Regular cardiac myocyte (primary cell): ENCODE data around the gene ACADM. TPM values are rescaled to one million over a fixed set of nuclear protein-coding genes. Genes with fewer than 3 reads are reported as not detected.

Experiments
- total RNA-seq: library from RNA; depleted of rRNA; stranded (reverse); fragments of >200 nt; gene quantifications from 2 replicates; pipeline ENCODE4 v1.2.3, GENCODE V29; 2014

ACADM gene
- total RNA-seq = 19.2 and 39.5 TPM in 2 replicates

DNA sequence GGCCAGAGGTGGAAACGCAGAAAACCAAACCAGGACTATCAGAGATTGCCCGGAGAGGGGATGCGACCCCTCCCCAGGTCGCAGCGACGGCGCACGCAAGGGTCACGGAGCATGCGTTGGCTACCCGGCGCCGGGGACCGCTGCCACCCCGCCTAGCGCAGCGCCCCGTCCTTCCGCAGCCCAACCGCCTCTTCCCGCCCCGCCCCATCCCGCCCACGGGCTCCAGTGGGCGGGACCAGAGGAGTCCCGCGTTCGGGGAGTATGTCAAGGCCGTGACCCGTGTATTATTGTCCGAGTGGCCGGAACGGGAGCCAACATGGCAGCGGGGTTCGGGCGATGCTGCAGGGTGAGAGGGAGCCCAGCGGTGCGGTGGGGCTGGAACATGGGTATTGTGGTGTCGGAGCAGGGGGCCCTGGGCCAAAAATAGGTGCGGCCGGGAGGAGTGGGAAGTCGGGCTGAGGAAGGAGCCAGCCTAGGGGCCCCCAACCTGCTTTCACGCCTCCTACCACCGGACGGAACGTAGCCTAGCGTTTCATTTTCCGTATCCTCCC lies at the start of gene ACADM:
TSS of gene ACADM (plus strand) at position 238 of the 551 bp plus-strand sequence. CDS start at position 317, 79 bp downstream.

DNA sequence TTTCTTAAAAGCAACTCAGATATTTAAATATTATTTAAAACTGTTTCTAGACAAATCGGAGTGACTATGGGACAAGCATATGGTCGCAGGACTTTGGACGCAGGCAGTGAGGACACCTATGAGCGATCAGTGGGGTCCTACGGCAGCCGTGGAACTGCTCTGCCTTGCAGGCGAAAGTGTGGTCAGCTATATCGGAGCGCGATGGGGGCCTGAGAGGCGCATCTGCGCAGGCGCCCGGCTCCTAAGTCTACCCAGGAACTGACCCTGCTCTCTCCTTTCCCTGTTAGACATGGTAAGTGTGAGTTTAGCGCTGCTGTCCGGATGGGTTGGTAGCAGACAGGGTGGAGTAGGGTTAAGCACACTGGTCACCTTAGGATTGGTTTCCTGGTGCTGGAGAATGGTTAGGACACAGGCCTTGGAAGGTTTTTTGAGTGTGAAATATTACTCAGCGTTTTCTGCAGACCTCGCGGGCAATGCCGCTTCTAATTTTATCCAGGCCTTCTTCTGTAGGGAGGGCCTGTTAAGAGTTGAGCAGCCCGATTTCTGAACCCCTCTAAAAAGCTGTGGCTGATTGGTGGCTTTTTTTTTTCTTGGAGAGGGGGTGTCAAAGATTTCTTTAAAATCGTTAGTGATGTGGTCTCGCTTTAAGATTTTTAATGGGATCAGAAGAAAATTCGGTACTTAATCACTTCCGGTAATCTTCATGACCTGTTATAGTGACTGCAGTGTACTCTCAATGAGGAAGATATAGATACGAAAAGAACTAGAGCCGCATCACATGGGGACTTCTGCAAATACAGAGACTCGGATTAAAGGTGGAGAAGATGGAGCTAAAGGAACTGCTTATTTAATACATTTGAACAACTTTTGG lies 61.7 kb downstream of the ACADM start, which contains the start of gene RABGGTB:
TSS of gene RABGGTB (plus strand) at position 274 of the 871 bp plus-strand sequence. CDS start at position 290, 16 bp downstream.

GRCh38 chr1:75796376-75797272 lies 72.1 kb downstream of the ACADM start, which contains the start of gene MSH4:
Gene MSH4 (plus strand): TSS chr1:75796882. CDS start chr1:75796986, 104 bp downstream.

Other genes with a start within 250 kb of the ACADM start
- gene SLC44A5, start 113.6 kb upstream of the ACADM start, total RNA-seq = 0.38 and 0.56 TPM in 2 replicates
- gene RABGGTB, start 61.5 kb downstream of the ACADM start, total RNA-seq = 110 and 127 TPM in 2 replicates
- gene MSH4, start 72.2 kb downstream of the ACADM start, total RNA-seq = 0.38 and 1.4 TPM in 2 replicates
- gene ASB17, start 207.7 kb downstream of the ACADM start, total RNA-seq = not detected in 2 replicates